Activated naive CD8-positive, alpha-beta T cell treated with anti-CD3 and anti-CD28 coated beads, Interleukin-2, amount 50 U/mL, for 16 hours (primary cell): ENCODE results near the gene NRROS.
A peak's percentile ranks its signal among the peaks of the same experiment; 100 is the strongest.
"Not testable (repeated sequence)": the region's sequence is repeated elsewhere in the genome, so short reads cannot be mapped to it uniquely, and the experiment has no call there.

Source experiments
- DNase-seq: peaks from one replicate; pipeline ENCODE4 v3.0.0-alpha.2; 2020; ENCODE audit warnings: low read depth, low spot score

NRROS gene

GRCh38 chr3:196624907-196625306 lies 14.6 kb upstream of the NRROS start:
- no peak for DNase-seq

GRCh38 chr3:196625331-196625730 lies 14.2 kb upstream of the NRROS start:
- DNase-seq = no peak

- DNase-seq = no peak
Measured at GRCh38 chr3:196627918-196628231, 11.6 kb upstream of the NRROS start.

- no peak for DNase-seq
Measured at GRCh38 chr3:196629228-196629627, 10.3 kb upstream of the NRROS start.

GRCh38 chr3:196631682-196632045 lies 7.8 kb upstream of the NRROS start:
- no peak for DNase-seq

- peak; percentile 56 for DNase-seq
Measured at GRCh38 chr3:196632046-196632751, 7.3 kb upstream of the NRROS start.

- DNase-seq = no peak
Measured at GRCh38 chr3:196633555-196634151, 5.8 kb upstream of the NRROS start.

- no peak for DNase-seq
Measured at GRCh38 chr3:196634224-196634623, 5.3 kb upstream of the NRROS start.

- no peak for DNase-seq
Measured at GRCh38 chr3:196634829-196635228, 4.7 kb upstream of the NRROS start.

- no peak for DNase-seq
Measured at GRCh38 chr3:196636369-196637349, 2.8 kb upstream of the NRROS start.

- DNase-seq = not testable (repeated sequence)
Measured at GRCh38 chr3:196637941-196638340, 1.6 kb upstream of the NRROS start.

- no peak for DNase-seq
Measured at GRCh38 chr3:196638861-196639482, 522 bp upstream of the NRROS start.

- DNase-seq = no peak
Measured at GRCh38 chr3:196640297-196641018, 964 bp downstream of the NRROS start.

GRCh38 chr3:196641333-196642054 lies 2.0 kb downstream of the NRROS start:
- DNase-seq = no peak

- DNase-seq = no peak
Measured at GRCh38 chr3:196642434-196642833, 2.9 kb downstream of the NRROS start.

GRCh38 chr3:196643201-196643749 lies 3.8 kb downstream of the NRROS start:
- DNase-seq = no peak

GRCh38 chr3:196643761-196644160 lies 4.3 kb downstream of the NRROS start:
- DNase-seq = no peak

- no peak for DNase-seq
Measured at GRCh38 chr3:196645096-196645495, 5.6 kb downstream of the NRROS start.

- DNase-seq = no peak
Measured at GRCh38 chr3:196645897-196646665, 6.6 kb downstream of the NRROS start.
